MV-4-11 (cell line): ENCODE results near the gene FBXW8.

ENCODE experiments used
- DNase-seq: peaks from one replicate; lab custom pipeline; 2025; lab: John Stamatoyannopoulos, UW

The FBXW8 gene

GRCh38 chr12:116924558-116925453 lies 14.1 kb downstream of the FBXW8 start:
- DNase-seq = peak; percentile 48

- DNase-seq = no peak
These were observed 15.8 kb downstream of the FBXW8 start for GRCh38 chr12:116926283-116927243.

GRCh38 chr12:116927244-116927940 lies 16.6 kb downstream of the FBXW8 start:
- DNase-seq = no peak

GRCh38 chr12:116928504-116928903 lies 17.8 kb downstream of the FBXW8 start:
- no peak for DNase-seq

GRCh38 chr12:116929885-116930284 lies 19.1 kb downstream of the FBXW8 start:
- peak; percentile 26 for DNase-seq

- DNase-seq = peak; percentile 33
These were observed 20.9 kb downstream of the FBXW8 start for GRCh38 chr12:116931665-116932064.

GRCh38 chr12:116933091-116933490 lies 22.3 kb downstream of the FBXW8 start:
- DNase-seq = no peak

- no peak for DNase-seq
These were observed 22.9 kb downstream of the FBXW8 start for GRCh38 chr12:116933512-116934246.

GRCh38 chr12:116934908-116935705 lies 24.4 kb downstream of the FBXW8 start:
- no peak for DNase-seq

GRCh38 chr12:116937640-116938039 lies 26.9 kb downstream of the FBXW8 start:
- DNase-seq = no peak

- DNase-seq = no peak
These were observed 29.0 kb downstream of the FBXW8 start for GRCh38 chr12:116939734-116940133.

GRCh38 chr12:116941188-116941587 lies 30.4 kb downstream of the FBXW8 start:
- DNase-seq = no peak

- DNase-seq = no peak
These were observed 32.9 kb downstream of the FBXW8 start for GRCh38 chr12:116943419-116944372.

- no peak for DNase-seq
These were observed 35.3 kb downstream of the FBXW8 start for GRCh38 chr12:116945886-116946550.

GRCh38 chr12:116948298-116948697 lies 37.5 kb downstream of the FBXW8 start:
- DNase-seq = no peak

- no peak for DNase-seq
These were observed 40.0 kb downstream of the FBXW8 start for GRCh38 chr12:116950628-116951325.

GRCh38 chr12:116954710-116955381 lies 44.1 kb downstream of the FBXW8 start:
- no peak for DNase-seq
